Kidney epithelial cell (primary cell): ENCODE data around the gene PPFIA3. TPM values are rescaled to one million over a fixed set of nuclear protein-coding genes. Genes with fewer than 3 reads are reported as not detected.
A peak's percentile ranks its signal among the peaks of the same experiment; 100 is the strongest.

Experiments
- DNase-seq: peaks from one replicate; pipeline ENCODE4 v3.0.0-alpha.2; 2010; ENCODE audit warnings: low read depth
- H3K27me3 ChIP-seq: 2 replicates; pipeline ENCODE4 v1.6.0; 2011; ENCODE audit warnings: low read length; ENCODE audit not compliant: control insufficient read depth, insufficient read depth
- H3K36me3 ChIP-seq: 2 replicates; pipeline ENCODE4 v1.5.1; 2011; ENCODE audit warnings: low read length; ENCODE audit not compliant: control insufficient read depth, insufficient read depth
- H3K4me3 ChIP-seq: 2 replicates; pipeline ENCODE4 v1.5.1; 2011; ENCODE audit warnings: low read depth, mild to moderate bottlenecking, control low read depth, low read length
- total RNA-seq: library from RNA; depleted of rRNA; stranded (reverse); fragments of >200 nt; gene quantifications from 2 replicates; pipeline ENCODE4 v1.2.3, GENCODE V29; 2015
- TF ChIP-seq, protein P1 (sequence below): IDR thresholded peaks from 2 replicates; pipeline ENCODE4 v1.5.1; 2011; ENCODE audit warnings: mild to moderate bottlenecking, moderate library complexity, low read length, control low read depth, inconsistent platforms; ENCODE audit not compliant: insufficient read depth, poor library complexity, severe bottlenecking

Gene PPFIA3
- total RNA-seq, 1 donor from 2014 or later: 0.88 TPM

DNA sequence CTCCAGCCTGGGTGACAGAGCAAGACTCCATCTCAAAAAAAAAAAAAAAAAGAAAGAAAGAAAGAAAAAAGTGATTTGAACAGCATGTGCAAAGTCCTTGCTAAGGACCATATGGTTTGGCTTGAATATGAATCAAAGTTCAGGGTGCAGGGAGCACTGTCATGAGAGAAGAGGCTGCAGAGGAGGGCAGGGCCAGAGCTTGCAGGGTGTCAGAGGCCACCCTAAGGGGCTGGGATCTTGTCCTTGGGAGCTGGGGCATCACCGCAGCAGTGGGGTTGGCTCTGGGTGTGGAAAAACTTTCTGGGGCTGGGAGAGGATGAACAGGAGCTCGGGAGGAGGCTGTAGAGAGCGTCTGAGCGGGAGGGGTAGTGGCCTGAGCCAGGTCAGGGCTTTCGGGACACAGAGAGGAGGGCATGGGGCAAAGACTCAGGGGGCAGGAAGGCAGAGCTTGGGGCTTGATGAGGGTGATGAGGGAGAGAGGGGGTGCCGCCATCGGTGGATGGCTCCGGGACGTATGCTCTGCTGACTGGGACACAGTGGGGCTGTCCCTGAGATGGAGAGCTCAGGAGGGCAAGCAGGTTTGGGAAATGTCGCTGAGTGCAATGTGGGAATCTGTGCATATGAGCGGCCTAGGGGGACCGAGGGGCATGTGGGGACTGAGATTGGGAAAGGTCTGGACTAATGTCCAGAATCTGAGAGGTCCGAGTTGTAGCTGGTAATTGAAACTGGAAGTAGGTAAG is 41.3 kb downstream of the PPFIA3 start:
- Histone ChIP-seq H3K4me3 (no peak overlapping the region), H3K27me3 (peaks cover 9% of the 10 kb centered on the region), H3K36me3 (no peaks in the 10 kb centered on the region)
- DNase-seq: no peak
- TF ChIP-seq, protein P1, sequence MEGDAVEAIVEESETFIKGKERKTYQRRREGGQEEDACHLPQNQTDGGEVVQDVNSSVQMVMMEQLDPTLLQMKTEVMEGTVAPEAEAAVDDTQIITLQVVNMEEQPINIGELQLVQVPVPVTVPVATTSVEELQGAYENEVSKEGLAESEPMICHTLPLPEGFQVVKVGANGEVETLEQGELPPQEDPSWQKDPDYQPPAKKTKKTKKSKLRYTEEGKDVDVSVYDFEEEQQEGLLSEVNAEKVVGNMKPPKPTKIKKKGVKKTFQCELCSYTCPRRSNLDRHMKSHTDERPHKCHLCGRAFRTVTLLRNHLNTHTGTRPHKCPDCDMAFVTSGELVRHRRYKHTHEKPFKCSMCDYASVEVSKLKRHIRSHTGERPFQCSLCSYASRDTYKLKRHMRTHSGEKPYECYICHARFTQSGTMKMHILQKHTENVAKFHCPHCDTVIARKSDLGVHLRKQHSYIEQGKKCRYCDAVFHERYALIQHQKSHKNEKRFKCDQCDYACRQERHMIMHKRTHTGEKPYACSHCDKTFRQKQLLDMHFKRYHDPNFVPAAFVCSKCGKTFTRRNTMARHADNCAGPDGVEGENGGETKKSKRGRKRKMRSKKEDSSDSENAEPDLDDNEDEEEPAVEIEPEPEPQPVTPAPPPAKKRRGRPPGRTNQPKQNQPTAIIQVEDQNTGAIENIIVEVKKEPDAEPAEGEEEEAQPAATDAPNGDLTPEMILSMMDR: no peak

DNA sequence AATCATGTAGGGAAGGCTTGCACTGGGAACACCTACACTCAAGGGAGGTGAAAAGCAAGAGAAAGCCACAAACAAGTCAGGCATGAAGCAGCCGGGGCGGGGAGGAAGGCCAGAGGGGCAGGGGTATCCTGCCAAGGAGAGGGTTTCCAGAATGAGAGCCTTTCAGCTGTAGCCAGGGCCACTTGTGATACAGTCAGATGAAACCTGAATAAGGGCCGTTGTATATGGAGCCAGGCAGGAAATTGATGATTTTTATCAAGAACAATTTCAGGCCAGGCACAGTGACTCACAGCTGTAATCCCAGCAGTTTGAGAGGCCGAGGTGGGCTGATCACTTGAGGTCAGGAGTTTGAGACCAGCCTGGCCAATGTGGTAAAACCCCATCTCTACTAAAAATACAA is 42.6 kb downstream of the PPFIA3 start:
- TF ChIP-seq, protein P1: no peak
- no peaks in the 10 kb centered on the region for H3K36me3 ChIP-seq
- H3K27me3 ChIP-seq: peaks cover 11% of the 10 kb centered on the region
- DNase-seq: no peak
- no peak overlapping the region for H3K4me3 ChIP-seq

DNA sequence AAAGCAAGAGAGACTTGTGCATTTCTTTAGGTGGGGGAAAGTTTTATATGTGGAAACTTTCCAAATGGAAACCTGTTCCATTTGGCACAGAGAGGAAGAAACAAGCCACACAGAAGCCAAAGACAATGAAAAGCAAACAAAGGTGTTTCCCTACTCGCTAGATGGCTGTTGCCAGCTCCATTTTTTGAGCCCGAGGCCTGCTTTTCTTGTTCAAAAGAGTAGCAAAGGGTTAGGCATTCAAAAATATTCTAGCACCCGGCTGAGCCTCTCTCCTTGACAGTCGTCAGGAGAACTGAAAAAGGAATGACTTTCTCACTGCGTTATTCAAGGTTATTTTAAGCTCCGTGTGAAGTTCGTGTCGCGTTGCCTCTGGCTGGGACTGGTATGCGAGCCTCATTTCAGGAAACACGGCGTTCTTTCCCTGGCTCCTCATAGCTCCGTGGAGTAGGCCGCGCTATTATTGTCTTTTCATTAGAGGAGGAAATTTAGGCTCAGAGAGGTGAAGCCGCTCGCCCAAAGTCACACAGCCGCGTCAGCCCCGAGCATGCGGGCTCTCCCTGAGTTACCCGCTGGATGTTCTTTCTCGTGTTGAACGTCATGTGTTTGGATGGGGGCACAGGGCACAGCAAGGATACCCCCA is 45.9 kb downstream of the PPFIA3 start:
- no peaks in the 10 kb centered on the region for H3K36me3 ChIP-seq
- TF ChIP-seq, protein P1: no peak
- H3K4me3 ChIP-seq: no peak overlapping the region
- no peak for DNase-seq
- H3K27me3 ChIP-seq: peaks cover 11% of the 10 kb centered on the region

DNA sequence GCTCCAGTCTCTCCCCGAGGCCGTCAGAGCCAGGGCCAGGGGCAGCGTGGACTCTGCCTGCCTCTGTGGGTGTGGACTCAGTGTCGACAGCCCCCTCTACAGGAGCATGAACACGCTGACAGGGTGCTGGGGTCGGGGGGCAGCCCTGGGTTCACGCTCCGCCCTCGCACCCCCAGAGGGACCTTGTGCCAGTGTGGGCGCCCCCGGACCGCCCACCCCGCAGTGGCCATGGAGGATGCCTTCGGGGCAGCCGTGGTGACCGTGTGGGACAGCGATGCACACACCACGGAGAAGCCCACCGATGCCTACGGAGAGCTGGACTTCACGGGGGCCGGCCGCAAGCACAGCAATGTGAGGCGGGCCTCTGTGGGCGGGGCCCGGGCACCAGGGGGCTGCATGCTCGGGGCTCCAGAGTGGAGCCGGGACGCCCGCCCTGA is 46.5 kb downstream of the PPFIA3 start:
- TF ChIP-seq, protein P1: peak; percentile 19
- DNase-seq: no peak
- H3K4me3 ChIP-seq: no peak overlapping the region
- H3K36me3 ChIP-seq: no peaks in the 10 kb centered on the region
- peaks cover 11% of the 10 kb centered on the region for H3K27me3 ChIP-seq

DNA sequence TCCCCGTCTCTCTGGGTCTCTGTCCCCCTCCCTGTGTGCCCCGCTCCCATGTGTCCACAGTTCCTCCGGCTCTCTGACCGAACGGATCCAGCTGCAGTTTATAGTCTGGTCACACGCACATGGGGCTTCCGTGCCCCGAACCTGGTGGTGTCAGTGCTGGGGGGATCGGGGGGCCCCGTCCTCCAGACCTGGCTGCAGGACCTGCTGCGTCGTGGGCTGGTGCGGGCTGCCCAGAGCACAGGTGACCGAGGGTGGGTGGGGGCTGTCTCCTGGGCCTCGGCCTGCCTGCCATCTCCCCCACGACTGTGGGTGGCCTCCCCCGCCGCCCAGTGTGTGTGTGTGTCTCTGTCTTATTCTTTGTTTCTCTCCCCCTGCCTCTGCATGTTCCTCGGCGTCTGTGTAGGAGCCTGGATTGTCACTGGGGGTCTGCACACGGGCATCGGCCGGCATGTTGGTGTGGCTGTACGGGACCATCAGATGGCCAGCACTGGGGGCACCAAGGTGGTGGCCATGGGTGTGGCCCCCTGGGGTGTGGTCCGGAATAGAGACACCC is 48.6 kb downstream of the PPFIA3 start:
- TF ChIP-seq, protein P1: no peak
- no peak for DNase-seq
- H3K36me3 ChIP-seq: no peaks in the 10 kb centered on the region

More for the DNA sequence above, 48.6 kb downstream of the PPFIA3 start:
- H3K27me3 ChIP-seq: peaks cover 11% of the 10 kb centered on the region
- H3K4me3 ChIP-seq: no peak overlapping the region
